H9 (cell line): Measurements from ENCODE around the gene SNX27. TPM values are rescaled to one million over a fixed set of nuclear protein-coding genes. Genes with fewer than 3 reads are reported as not detected.

ENCODE experiments used
- DNase-seq: peaks from one replicate; pipeline ENCODE4 v3.0.0-alpha.2; 2017
- H2AFZ ChIP-seq: one replicate; pipeline ENCODE4 v1.6.1; 2013; ENCODE audit warnings: mild to moderate bottlenecking, low read length, control low read depth, moderate library complexity
- H2AK5ac ChIP-seq: 2 replicates; pipeline ENCODE4 v1.6.1; 2013; ENCODE audit warnings: low read length, control low read depth, mixed read lengths; ENCODE audit not compliant: insufficient read length
- H2BK120ac ChIP-seq: one replicate; pipeline ENCODE4 v1.6.1; 2013; ENCODE audit warnings: low read depth, mild to moderate bottlenecking, low read length, control low read depth, inconsistent platforms; ENCODE audit not compliant: poor library complexity, severe bottlenecking
- H2BK12ac ChIP-seq: 2 replicates; pipeline ENCODE4 v1.6.1; 2013; ENCODE audit warnings: low read length, control low read depth, mixed read lengths, low read depth; ENCODE audit not compliant: insufficient read length
- H2BK15ac ChIP-seq: 2 replicates; pipeline ENCODE4 v1.6.1; 2013; ENCODE audit warnings: low read depth, low read length, control low read depth
- H2BK20ac ChIP-seq: one replicate; pipeline ENCODE4 v1.6.1; 2013; ENCODE audit warnings: low read depth, mild to moderate bottlenecking, low read length, control low read depth, inconsistent platforms; ENCODE audit not compliant: poor library complexity, severe bottlenecking
- H2BK5ac ChIP-seq: 2 replicates; pipeline ENCODE4 v1.6.1; 2013; ENCODE audit warnings: low read length, control low read depth, mixed read lengths; ENCODE audit not compliant: insufficient read length
- H3K14ac ChIP-seq: 2 replicates; pipeline ENCODE4 v1.6.1; 2013; ENCODE audit warnings: low read length, control low read depth; ENCODE audit not compliant: insufficient read depth
- H3K18ac ChIP-seq: 2 replicates; pipeline ENCODE4 v1.6.1; 2013; ENCODE audit warnings: low read depth, mild to moderate bottlenecking, mixed read lengths, low read length, control low read depth; ENCODE audit not compliant: insufficient read length
- H3K23ac ChIP-seq: 2 replicates; pipeline ENCODE4 v1.6.1; 2013; ENCODE audit warnings: low read length, control low read depth, mixed read lengths, low read depth; ENCODE audit not compliant: insufficient read length
- H3K23me2 ChIP-seq: 2 replicates; pipeline ENCODE4 v1.6.1; 2013; ENCODE audit warnings: low read depth, mild to moderate bottlenecking, mixed read lengths, low read length, control low read depth; ENCODE audit not compliant: insufficient read length, poor library complexity, severe bottlenecking
- H3K27ac ChIP-seq: 2 replicates; pipeline ENCODE4 v1.5.1; 2013; ENCODE audit warnings: low read length, control low read depth, mixed read lengths, low read depth; ENCODE audit not compliant: insufficient read length
- H3K27me3 ChIP-seq: 2 replicates; pipeline ENCODE4 v1.6.1; 2013; ENCODE audit warnings: low read length, control low read depth, inconsistent platforms; ENCODE audit not compliant: insufficient read depth
- H3K4ac ChIP-seq: 2 replicates; pipeline ENCODE4 v1.6.1; 2013; ENCODE audit warnings: low read depth, mild to moderate bottlenecking, control low read depth, inconsistent platforms, low read length, moderate library complexity
- H3K4me1 ChIP-seq: 2 replicates; pipeline ENCODE4 v1.6.1; 2013; ENCODE audit warnings: low read length, control low read depth, inconsistent platforms; ENCODE audit not compliant: insufficient read depth
- H3K4me2 ChIP-seq: 2 replicates; pipeline ENCODE4 v1.6.1; 2013; ENCODE audit warnings: low read length, control low read depth, mixed read lengths; ENCODE audit not compliant: insufficient read length, insufficient read depth
- H3K56ac ChIP-seq: 2 replicates; pipeline ENCODE4 v1.6.1; 2013; ENCODE audit warnings: low read depth, mild to moderate bottlenecking, mixed read lengths, low read length, control low read depth; ENCODE audit not compliant: insufficient read length
- H3K79me1 ChIP-seq: 2 replicates; pipeline ENCODE4 v1.6.1; 2013; ENCODE audit warnings: low read depth, mild to moderate bottlenecking, moderate library complexity, low read length, control low read depth, inconsistent platforms; ENCODE audit not compliant: insufficient read depth, poor library complexity, severe bottlenecking
- H3K79me2 ChIP-seq: 2 replicates; pipeline ENCODE4 v1.6.1; 2013; ENCODE audit warnings: low read length, control low read depth, inconsistent platforms; ENCODE audit not compliant: insufficient read depth
- H3K9ac ChIP-seq: 2 replicates; pipeline ENCODE4 v1.6.1; 2013; ENCODE audit warnings: low read length, control low read depth, mixed read lengths; ENCODE audit not compliant: insufficient read length; ENCODE audit errors: extremely low read depth
- H3K9me3 ChIP-seq: one replicate; pipeline ENCODE4 v1.6.1; 2013; ENCODE audit warnings: low read depth, low read length, inconsistent platforms; ENCODE audit not compliant: control insufficient read depth
- H3T11ph ChIP-seq: one replicate; pipeline ENCODE4 v1.6.1; 2013; ENCODE audit warnings: mild to moderate bottlenecking, low read length, control low read depth, inconsistent platforms
- H4K20me1 ChIP-seq: one replicate; pipeline ENCODE4 v1.6.1; 2013; ENCODE audit not compliant: control insufficient read depth, insufficient read length, insufficient read depth
- H4K5ac ChIP-seq: 2 replicates; pipeline ENCODE4 v1.6.1; 2013; ENCODE audit warnings: low read depth, mild to moderate bottlenecking, mixed read lengths, low read length, control low read depth; ENCODE audit not compliant: insufficient read length
- H4K8ac ChIP-seq: replicated peaks from 2 replicates; pipeline ENCODE4 v1.6.1; 2013; ENCODE audit warnings: low read length, control low read depth, mixed read lengths, low read depth; ENCODE audit not compliant: insufficient read length
- H4K91ac ChIP-seq: 2 replicates; pipeline ENCODE4 v1.6.1; 2013; ENCODE audit warnings: low read depth, mild to moderate bottlenecking, moderate library complexity, mixed read lengths, low read length, control low read depth; ENCODE audit not compliant: insufficient read length
- H3K27ac Mint-ChIP-seq, 3 experiments: 2 replicates in 2 of 3; 3 replicates in 1 of 3; pipeline ENCODE4 v1.8.0; 2020 to 2021; ENCODE audit warnings: mixed read lengths in 3 of 3, mild to moderate bottlenecking in 1 of 3, moderate library complexity in 1 of 3
- H3K27me3 Mint-ChIP-seq: 2 replicates; pipeline ENCODE4 v1.8.0; 2021; ENCODE audit warnings: low read depth, mild to moderate bottlenecking, moderate library complexity, mixed read lengths
- H3K36me3 Mint-ChIP-seq, 3 experiments: 2 replicates in 2 of 3; 3 replicates in 1 of 3; pipeline ENCODE4 v1.8.0; 2020 to 2021; ENCODE audit warnings: low read depth in 3 of 3, mixed read lengths in 3 of 3; ENCODE audit not compliant: insufficient read depth in 1 of 3
- H3K4me1 Mint-ChIP-seq, 2 experiments: 2 replicates each; pipeline ENCODE4 v1.8.0; 2020; ENCODE audit warnings: mixed read lengths in 2 of 2
- H3K4me3 Mint-ChIP-seq, 2 experiments: 2 replicates in 1 of 2; 3 replicates in 1 of 2; pipeline ENCODE4 v1.8.0; 2020 to 2021; ENCODE audit warnings: mild to moderate bottlenecking in 2 of 2, mixed read lengths in 2 of 2, moderate library complexity in 1 of 2
- H3K9me3 Mint-ChIP-seq, 2 experiments: 2 replicates in 1 of 2; 3 replicates in 1 of 2; pipeline ENCODE4 v1.8.0; 2020; ENCODE audit warnings: mild to moderate bottlenecking in 2 of 2, mixed read lengths in 2 of 2, moderate library complexity in 1 of 2
- WGBS: extraction: QIAGEN DNeasy Blood & Tissue Kit; methylation state at CpG from one replicate; pipeline ENCODE4 v1.1.7; 2013; ENCODE audit warnings: missing lambda C conversion rate, low lambda C conversion rate, mixed read lengths; ENCODE audit not compliant: insufficient read length; ENCODE audit errors: extremely low coverage; 5-methylcytosine and 5-hydroxymethylcytosine counted together
- total RNA-seq: library from RNA; stranded (reverse); gene quantifications from 2 replicates; pipeline ENCODE4 v1.2.1, GENCODE V29; 2021
- TF ChIP-seq, protein P1 (sequence below): fragments of 200-600 bp; sonication (generic); conservative IDR thresholded peaks from 3 replicates; pipeline ENCODE4 v1.8.0; 2021; ENCODE audit warnings: antibody characterized with exemption, mild to moderate bottlenecking

SNX27 gene
- total RNA-seq, 1 experiment from 2014 or later = 48.9 TPM

DNA sequence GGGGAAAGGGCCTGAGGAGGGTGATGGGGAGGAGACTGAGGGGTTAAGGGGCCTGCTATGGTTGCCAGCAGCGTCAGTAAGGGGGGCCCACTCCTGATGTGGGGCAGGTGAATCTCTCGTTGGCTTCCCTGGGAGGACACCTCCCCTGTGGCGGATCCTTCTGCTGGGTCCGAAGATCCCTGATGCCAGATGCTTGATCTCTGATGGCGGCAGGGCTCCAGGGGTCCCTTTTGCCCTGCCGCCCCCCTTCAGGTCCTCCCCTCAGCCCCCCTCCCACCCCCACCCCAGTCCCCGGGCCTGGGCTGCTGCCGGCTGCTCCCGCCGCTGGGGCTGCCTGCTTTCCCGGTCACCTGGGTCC, 104.5 kb downstream of the SNX27 start:
- H3K79me1 ChIP-seq = no peaks in the 10 kb centered on the region
- DNase-seq = no peak
- H4K8ac ChIP-seq = no peak overlapping the region
- no peak overlapping the region for H2AFZ ChIP-seq
- no peak overlapping the region for H2BK5ac ChIP-seq
- H3K9ac ChIP-seq = no peak overlapping the region
- H3K4ac ChIP-seq = no peak overlapping the region
- no peak overlapping the region for H2BK20ac ChIP-seq
- H4K20me1 ChIP-seq = no peaks in the 10 kb centered on the region
- H2BK120ac ChIP-seq = no peak overlapping the region
- no peak overlapping the region for H3K56ac ChIP-seq
- no peak overlapping the region for H3K27ac ChIP-seq
- TF ChIP-seq, protein P1, sequence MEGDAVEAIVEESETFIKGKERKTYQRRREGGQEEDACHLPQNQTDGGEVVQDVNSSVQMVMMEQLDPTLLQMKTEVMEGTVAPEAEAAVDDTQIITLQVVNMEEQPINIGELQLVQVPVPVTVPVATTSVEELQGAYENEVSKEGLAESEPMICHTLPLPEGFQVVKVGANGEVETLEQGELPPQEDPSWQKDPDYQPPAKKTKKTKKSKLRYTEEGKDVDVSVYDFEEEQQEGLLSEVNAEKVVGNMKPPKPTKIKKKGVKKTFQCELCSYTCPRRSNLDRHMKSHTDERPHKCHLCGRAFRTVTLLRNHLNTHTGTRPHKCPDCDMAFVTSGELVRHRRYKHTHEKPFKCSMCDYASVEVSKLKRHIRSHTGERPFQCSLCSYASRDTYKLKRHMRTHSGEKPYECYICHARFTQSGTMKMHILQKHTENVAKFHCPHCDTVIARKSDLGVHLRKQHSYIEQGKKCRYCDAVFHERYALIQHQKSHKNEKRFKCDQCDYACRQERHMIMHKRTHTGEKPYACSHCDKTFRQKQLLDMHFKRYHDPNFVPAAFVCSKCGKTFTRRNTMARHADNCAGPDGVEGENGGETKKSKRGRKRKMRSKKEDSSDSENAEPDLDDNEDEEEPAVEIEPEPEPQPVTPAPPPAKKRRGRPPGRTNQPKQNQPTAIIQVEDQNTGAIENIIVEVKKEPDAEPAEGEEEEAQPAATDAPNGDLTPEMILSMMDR = no peak; the same call in 2 of the 3 replicates
- no peak overlapping the region for H3K23ac ChIP-seq
- H3K27me3 ChIP-seq = peaks cover 12% of the 10 kb centered on the region; the same call in 1 of the 2 replicates
- peaks cover 15% of the 10 kb centered on the region for H3K23me2 ChIP-seq
- peaks cover 50% of the 10 kb centered on the region for H3K27me3 Mint-ChIP-seq
- H2AK5ac ChIP-seq = no peak overlapping the region
- no peak overlapping the region for H2BK12ac ChIP-seq
- H2BK15ac ChIP-seq = no peak overlapping the region
- no peak overlapping the region for H3T11ph ChIP-seq
- no peak overlapping the region for H3K14ac ChIP-seq
- no peak overlapping the region for H4K91ac ChIP-seq
- H3K9me3 Mint-ChIP-seq = no peaks in the 10 kb centered on the region
- H3K27ac Mint-ChIP-seq = no peak overlapping the region; a peak in 1 of 7 replicates
- WGBS = no CpG with 5 or more reads among the region's 11 CpGs
- no peaks in the 10 kb centered on the region for H3K36me3 Mint-ChIP-seq
- no peak overlapping the region for H3K18ac ChIP-seq
- no peaks in the 10 kb centered on the region for H3K79me2 ChIP-seq
- no peaks in the 10 kb centered on the region for H3K9me3 ChIP-seq
- H4K5ac ChIP-seq = no peak overlapping the region
- 0 out of 2 replicates have a peak, but pooled peaks cover 6% of the 10 kb centered on the region for H3K4me1 ChIP-seq
- peak overlapping the region; percentile 80 for H3K4me2 ChIP-seq
- peak overlapping the region; percentile 62 to 82 for H3K4me3 Mint-ChIP-seq
- peaks cover 53 to 58% of the 10 kb centered on the region in 2 experiments for H3K4me1 Mint-ChIP-seq
